ENCODE results near the gene CPT1B. TPM values are rescaled to one million over a fixed set of nuclear protein-coding genes. Genes with fewer than 3 reads are reported as not detected.

CPT1B gene
- total and polyA plus RNA-seq, 2 of the 8 experiments (the other 6 are each of a cell fraction or from before 2014, with no cell fraction given) = 34.2 to 36.2 TPM

DNA sequence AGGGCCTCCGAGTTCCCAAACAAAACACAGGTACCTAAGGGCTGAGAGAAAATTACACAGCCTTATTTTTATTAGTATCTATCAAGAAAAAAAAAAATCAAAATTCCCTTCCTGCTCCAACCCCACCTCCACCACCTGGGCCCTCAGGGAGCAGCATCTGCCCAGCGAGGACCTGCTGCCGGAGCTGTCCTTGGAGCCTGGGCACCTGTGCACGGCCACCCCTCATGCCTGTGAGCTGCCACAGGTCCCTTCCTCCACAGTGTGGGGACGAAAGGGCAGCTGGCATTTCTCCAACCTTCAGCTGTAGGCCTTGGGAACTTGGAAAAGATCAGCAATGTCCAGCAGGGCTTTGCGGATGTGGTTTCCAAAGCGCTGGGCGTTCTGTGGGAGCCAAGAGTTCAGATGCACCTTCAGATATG, 9.2 kb downstream of the CPT1B start:
- H3K14ac ChIP-seq (ENCODE audit: insufficient read length) = no peak overlapping the region
- H4K20me1 ChIP-seq (replicated peaks in 1 of 2; ENCODE audit: control insufficient read depth in 1 of 2, insufficient read depth in 2 of 2, low read length in 2 of 2) = peaks cover 4 to 17% of the 10 kb centered on the region in 2 experiments
- no peak overlapping the region for H2BK12ac ChIP-seq (ENCODE audit: low read depth, low read length)
- H4K5ac ChIP-seq (ENCODE audit: insufficient read length, low read depth, low read length) = no peak overlapping the region
- H3K27me3 ChIP-seq (replicated peaks in 1 of 4; ENCODE audit: control insufficient read depth in 3 of 4, extremely low read depth in 1 of 4, insufficient read depth in 3 of 4, low read length in 3 of 4) = no peaks in the 10 kb centered on the region
- ChIA-PET POLR2A (ENCODE audit: partially characterized antibody) (interaction anchor here (0.6 to 2.5 kb wide), 3 partner anchors 10 to 227 kb away, joined by 3 to 8 read pairs (median 4); partner anchors contain the start of gene CPT1B), CTCF (ENCODE audit: partially characterized antibody) (interaction anchor here (0.9 to 2.3 kb wide), 2 partner anchors 52 to 130 kb away, joined by 4 to 7 read pairs; no protein-coding TSS in a partner anchor)
- no peak overlapping the region for H4K91ac ChIP-seq (replicated peaks; ENCODE audit: insufficient read length, low read length)
- H2BK20ac ChIP-seq (ENCODE audit: low read length) = no peak overlapping the region
- H3K27ac ChIP-seq (ENCODE audit: low read depth, low read length) = no peak overlapping the region
- H3K23ac ChIP-seq (ENCODE audit: insufficient read length) = no peak overlapping the region
- no peaks in the 10 kb centered on the region for H3K9me3 ChIP-seq (ENCODE audit: insufficient read depth in 2 of 2, low read depth in 1 of 2, low read length in 1 of 2)
- no peaks in the 10 kb centered on the region for H3K4me1 ChIP-seq (replicated peaks in 1 of 4; ENCODE audit: control insufficient read depth in 3 of 4, insufficient read depth in 4 of 4, low read length in 3 of 4)
- no peak overlapping the region for H2AK5ac ChIP-seq (ENCODE audit: low read depth, low read length)
- no peak overlapping the region for H3K4me2 ChIP-seq (ENCODE audit: insufficient read depth in 1 of 2, low read depth in 2 of 2, low read length in 2 of 2)
- TF ChIP-seq NRF1 (IDR thresholded peaks at IDR 0.05; ENCODE audit: low read depth, low read length) (no peak), SIX5 (IDR thresholded peaks at IDR 0.05; ENCODE audit: low read depth, low read length) (no peak), TBP (IDR thresholded peaks at IDR 0.05; ENCODE audit: low read depth, low read length) (no peak), RAD21 (IDR thresholded peaks at IDR 0.05 in 1 of 2, conservative IDR thresholded peaks at IDR 0.05 in 1 of 2; ENCODE audit: low read depth in 2 of 2, low read length in 2 of 2) (no peak), JUND (IDR thresholded peaks at IDR 0.05; ENCODE audit: low read length) (no peak)
- TF ChIP-seq, protein P1, sequence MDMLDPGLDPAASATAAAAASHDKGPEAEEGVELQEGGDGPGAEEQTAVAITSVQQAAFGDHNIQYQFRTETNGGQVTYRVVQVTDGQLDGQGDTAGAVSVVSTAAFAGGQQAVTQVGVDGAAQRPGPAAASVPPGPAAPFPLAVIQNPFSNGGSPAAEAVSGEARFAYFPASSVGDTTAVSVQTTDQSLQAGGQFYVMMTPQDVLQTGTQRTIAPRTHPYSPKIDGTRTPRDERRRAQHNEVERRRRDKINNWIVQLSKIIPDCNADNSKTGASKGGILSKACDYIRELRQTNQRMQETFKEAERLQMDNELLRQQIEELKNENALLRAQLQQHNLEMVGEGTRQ (IDR thresholded peaks at IDR 0.05; ENCODE audit: low read length) = no peak
- TF ChIP-seq, protein P2, sequence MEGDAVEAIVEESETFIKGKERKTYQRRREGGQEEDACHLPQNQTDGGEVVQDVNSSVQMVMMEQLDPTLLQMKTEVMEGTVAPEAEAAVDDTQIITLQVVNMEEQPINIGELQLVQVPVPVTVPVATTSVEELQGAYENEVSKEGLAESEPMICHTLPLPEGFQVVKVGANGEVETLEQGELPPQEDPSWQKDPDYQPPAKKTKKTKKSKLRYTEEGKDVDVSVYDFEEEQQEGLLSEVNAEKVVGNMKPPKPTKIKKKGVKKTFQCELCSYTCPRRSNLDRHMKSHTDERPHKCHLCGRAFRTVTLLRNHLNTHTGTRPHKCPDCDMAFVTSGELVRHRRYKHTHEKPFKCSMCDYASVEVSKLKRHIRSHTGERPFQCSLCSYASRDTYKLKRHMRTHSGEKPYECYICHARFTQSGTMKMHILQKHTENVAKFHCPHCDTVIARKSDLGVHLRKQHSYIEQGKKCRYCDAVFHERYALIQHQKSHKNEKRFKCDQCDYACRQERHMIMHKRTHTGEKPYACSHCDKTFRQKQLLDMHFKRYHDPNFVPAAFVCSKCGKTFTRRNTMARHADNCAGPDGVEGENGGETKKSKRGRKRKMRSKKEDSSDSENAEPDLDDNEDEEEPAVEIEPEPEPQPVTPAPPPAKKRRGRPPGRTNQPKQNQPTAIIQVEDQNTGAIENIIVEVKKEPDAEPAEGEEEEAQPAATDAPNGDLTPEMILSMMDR (IDR thresholded peaks at IDR 0.05; ENCODE audit: control extremely low read depth in 1 of 3, insufficient read depth in 1 of 3, low read depth in 1 of 3, low read length in 3 of 3) = no peak
- TF ChIP-seq, protein P3, sequence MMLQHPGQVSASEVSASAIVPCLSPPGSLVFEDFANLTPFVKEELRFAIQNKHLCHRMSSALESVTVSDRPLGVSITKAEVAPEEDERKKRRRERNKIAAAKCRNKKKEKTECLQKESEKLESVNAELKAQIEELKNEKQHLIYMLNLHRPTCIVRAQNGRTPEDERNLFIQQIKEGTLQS (IDR thresholded peaks at IDR 0.05; ENCODE audit: insufficient read depth, low read depth, low read length) = no peak
- H2BK5ac ChIP-seq (ENCODE audit: low read depth, low read length) = no peak overlapping the region
- no peak overlapping the region for H4K8ac ChIP-seq (ENCODE audit: extremely low read depth, insufficient read depth, low read length)
- no peak overlapping the region for H3K56ac ChIP-seq (replicated peaks; ENCODE audit: insufficient read length, low read depth, low read length)
- FAIRE-seq (no peak), DNase-seq (ENCODE audit: low read depth in 1 of 2, low spot score in 2 of 2) (no peak)
- H3K4me3 ChIP-seq (ENCODE audit: extremely low read depth in 1 of 4, insufficient read depth in 2 of 4, low read depth in 3 of 4, low read length in 4 of 4) = no peak overlapping the region
- no peak overlapping the region for H2BK15ac ChIP-seq (ENCODE audit: low read length)
- no peak overlapping the region for H3K4ac ChIP-seq (replicated peaks; ENCODE audit: insufficient read length, low read depth, low read length)
- WGBS, 2 experiments (ENCODE audit: extremely low coverage in 1 of 2, insufficient coverage in 1 of 2, insufficient read length in 1 of 2, insufficient replicate concordance in 2 of 2, low coverage in 1 of 2, low lambda C conversion rate in 2 of 2, missing lambda C conversion rate in 1 of 2) = 92% methylated on average over 8 of the region's 8 CpGs; no CpG with 5 or more reads in 1 of the 2 experiments
- H3K36me3 ChIP-seq (ENCODE audit: control insufficient read depth in 2 of 4, insufficient read depth in 4 of 4, low read length in 3 of 4) = peaks cover 8 to 38% (median 27%) of the 10 kb centered on the region in 4 experiments; a peak in 7 of 8 replicates
- H2BK120ac ChIP-seq (replicated peaks; ENCODE audit: low read depth, low read length) = no peak overlapping the region
- no peak overlapping the region for H3K9ac ChIP-seq (replicated peaks in 1 of 4; ENCODE audit: extremely low read depth in 1 of 4, low read depth in 3 of 4, low read length in 3 of 4)
- no peaks in the 10 kb centered on the region for H3K79me2 ChIP-seq (ENCODE audit: control insufficient read depth in 1 of 2, insufficient read depth in 2 of 2, low read length in 2 of 2)
- H3K79me1 ChIP-seq (ENCODE audit: low read depth, low read length) = no peaks in the 10 kb centered on the region
- no peak overlapping the region for H3K18ac ChIP-seq (ENCODE audit: extremely low read depth, low read length)
- H2AFZ ChIP-seq (ENCODE audit: low read length) = no peak overlapping the region
- no peaks in the 10 kb centered on the region for H3K23me2 ChIP-seq (ENCODE audit: low read depth, low read length)
